H9 (cell line): ENCODE results near the gene ARMC5. TPM values are rescaled to one million over a fixed set of nuclear protein-coding genes. Genes with fewer than 3 reads are reported as not detected.

Experiments
- DNase-seq: peaks from one replicate; pipeline ENCODE4 v3.0.0-alpha.2; 2017
- H2AFZ ChIP-seq: one replicate; pipeline ENCODE4 v1.6.1; 2013; ENCODE audit warnings: mild to moderate bottlenecking, low read length, control low read depth, moderate library complexity
- H2AK5ac ChIP-seq: 2 replicates; pipeline ENCODE4 v1.6.1; 2013; ENCODE audit warnings: low read length, control low read depth, mixed read lengths; ENCODE audit not compliant: insufficient read length
- H2BK120ac ChIP-seq: one replicate; pipeline ENCODE4 v1.6.1; 2013; ENCODE audit warnings: low read depth, mild to moderate bottlenecking, low read length, control low read depth, inconsistent platforms; ENCODE audit not compliant: poor library complexity, severe bottlenecking
- H2BK12ac ChIP-seq: 2 replicates; pipeline ENCODE4 v1.6.1; 2013; ENCODE audit warnings: low read length, control low read depth, mixed read lengths, low read depth; ENCODE audit not compliant: insufficient read length
- H2BK15ac ChIP-seq: 2 replicates; pipeline ENCODE4 v1.6.1; 2013; ENCODE audit warnings: low read depth, low read length, control low read depth
- H2BK20ac ChIP-seq: one replicate; pipeline ENCODE4 v1.6.1; 2013; ENCODE audit warnings: low read depth, mild to moderate bottlenecking, low read length, control low read depth, inconsistent platforms; ENCODE audit not compliant: poor library complexity, severe bottlenecking
- H2BK5ac ChIP-seq: 2 replicates; pipeline ENCODE4 v1.6.1; 2013; ENCODE audit warnings: low read length, control low read depth, mixed read lengths; ENCODE audit not compliant: insufficient read length
- H3K14ac ChIP-seq: 2 replicates; pipeline ENCODE4 v1.6.1; 2013; ENCODE audit warnings: low read length, control low read depth; ENCODE audit not compliant: insufficient read depth
- H3K18ac ChIP-seq: 2 replicates; pipeline ENCODE4 v1.6.1; 2013; ENCODE audit warnings: low read depth, mild to moderate bottlenecking, mixed read lengths, low read length, control low read depth; ENCODE audit not compliant: insufficient read length
- H3K23ac ChIP-seq: 2 replicates; pipeline ENCODE4 v1.6.1; 2013; ENCODE audit warnings: low read length, control low read depth, mixed read lengths, low read depth; ENCODE audit not compliant: insufficient read length
- H3K23me2 ChIP-seq: 2 replicates; pipeline ENCODE4 v1.6.1; 2013; ENCODE audit warnings: low read depth, mild to moderate bottlenecking, mixed read lengths, low read length, control low read depth; ENCODE audit not compliant: insufficient read length, poor library complexity, severe bottlenecking
- H3K27ac ChIP-seq: 2 replicates; pipeline ENCODE4 v1.5.1; 2013; ENCODE audit warnings: low read length, control low read depth, mixed read lengths, low read depth; ENCODE audit not compliant: insufficient read length
- H3K27me3 ChIP-seq: 2 replicates; pipeline ENCODE4 v1.6.1; 2013; ENCODE audit warnings: low read length, control low read depth, inconsistent platforms; ENCODE audit not compliant: insufficient read depth
- H3K4ac ChIP-seq: 2 replicates; pipeline ENCODE4 v1.6.1; 2013; ENCODE audit warnings: low read depth, mild to moderate bottlenecking, control low read depth, inconsistent platforms, low read length, moderate library complexity
- H3K4me1 ChIP-seq: 2 replicates; pipeline ENCODE4 v1.6.1; 2013; ENCODE audit warnings: low read length, control low read depth, inconsistent platforms; ENCODE audit not compliant: insufficient read depth
- H3K4me2 ChIP-seq: 2 replicates; pipeline ENCODE4 v1.6.1; 2013; ENCODE audit warnings: low read length, control low read depth, mixed read lengths; ENCODE audit not compliant: insufficient read length, insufficient read depth
- H3K56ac ChIP-seq: 2 replicates; pipeline ENCODE4 v1.6.1; 2013; ENCODE audit warnings: low read depth, mild to moderate bottlenecking, mixed read lengths, low read length, control low read depth; ENCODE audit not compliant: insufficient read length
- H3K79me1 ChIP-seq: 2 replicates; pipeline ENCODE4 v1.6.1; 2013; ENCODE audit warnings: low read depth, mild to moderate bottlenecking, moderate library complexity, low read length, control low read depth, inconsistent platforms; ENCODE audit not compliant: insufficient read depth, poor library complexity, severe bottlenecking
- H3K79me2 ChIP-seq: 2 replicates; pipeline ENCODE4 v1.6.1; 2013; ENCODE audit warnings: low read length, control low read depth, inconsistent platforms; ENCODE audit not compliant: insufficient read depth
- H3K9ac ChIP-seq: 2 replicates; pipeline ENCODE4 v1.6.1; 2013; ENCODE audit warnings: low read length, control low read depth, mixed read lengths; ENCODE audit not compliant: insufficient read length; ENCODE audit errors: extremely low read depth
- H3K9me3 ChIP-seq: one replicate; pipeline ENCODE4 v1.6.1; 2013; ENCODE audit warnings: low read depth, low read length, inconsistent platforms; ENCODE audit not compliant: control insufficient read depth
- H3T11ph ChIP-seq: one replicate; pipeline ENCODE4 v1.6.1; 2013; ENCODE audit warnings: mild to moderate bottlenecking, low read length, control low read depth, inconsistent platforms
- H4K20me1 ChIP-seq: one replicate; pipeline ENCODE4 v1.6.1; 2013; ENCODE audit not compliant: control insufficient read depth, insufficient read length, insufficient read depth
- H4K5ac ChIP-seq: 2 replicates; pipeline ENCODE4 v1.6.1; 2013; ENCODE audit warnings: low read depth, mild to moderate bottlenecking, mixed read lengths, low read length, control low read depth; ENCODE audit not compliant: insufficient read length
- H4K8ac ChIP-seq: replicated peaks from 2 replicates; pipeline ENCODE4 v1.6.1; 2013; ENCODE audit warnings: low read length, control low read depth, mixed read lengths, low read depth; ENCODE audit not compliant: insufficient read length
- H4K91ac ChIP-seq: 2 replicates; pipeline ENCODE4 v1.6.1; 2013; ENCODE audit warnings: low read depth, mild to moderate bottlenecking, moderate library complexity, mixed read lengths, low read length, control low read depth; ENCODE audit not compliant: insufficient read length
- H3K27ac Mint-ChIP-seq, 3 experiments: 2 replicates in 2 of 3; 3 replicates in 1 of 3; pipeline ENCODE4 v1.8.0; 2020 to 2021; ENCODE audit warnings: mixed read lengths in 3 of 3, mild to moderate bottlenecking in 1 of 3, moderate library complexity in 1 of 3
- H3K27me3 Mint-ChIP-seq: 2 replicates; pipeline ENCODE4 v1.8.0; 2021; ENCODE audit warnings: low read depth, mild to moderate bottlenecking, moderate library complexity, mixed read lengths
- H3K36me3 Mint-ChIP-seq, 3 experiments: 2 replicates in 2 of 3; 3 replicates in 1 of 3; pipeline ENCODE4 v1.8.0; 2020 to 2021; ENCODE audit warnings: low read depth in 3 of 3, mixed read lengths in 3 of 3; ENCODE audit not compliant: insufficient read depth in 1 of 3
- H3K4me1 Mint-ChIP-seq, 2 experiments: 2 replicates each; pipeline ENCODE4 v1.8.0; 2020; ENCODE audit warnings: mixed read lengths in 2 of 2
- H3K4me3 Mint-ChIP-seq, 2 experiments: 2 replicates in 1 of 2; 3 replicates in 1 of 2; pipeline ENCODE4 v1.8.0; 2020 to 2021; ENCODE audit warnings: mild to moderate bottlenecking in 2 of 2, mixed read lengths in 2 of 2, moderate library complexity in 1 of 2
- H3K9me3 Mint-ChIP-seq, 2 experiments: 2 replicates in 1 of 2; 3 replicates in 1 of 2; pipeline ENCODE4 v1.8.0; 2020; ENCODE audit warnings: mild to moderate bottlenecking in 2 of 2, mixed read lengths in 2 of 2, moderate library complexity in 1 of 2
- WGBS: extraction: QIAGEN DNeasy Blood & Tissue Kit; methylation state at CpG from one replicate; pipeline ENCODE4 v1.1.7; 2013; ENCODE audit warnings: missing lambda C conversion rate, low lambda C conversion rate, mixed read lengths; ENCODE audit not compliant: insufficient read length; ENCODE audit errors: extremely low coverage; 5-methylcytosine and 5-hydroxymethylcytosine counted together
- total RNA-seq: library from RNA; stranded (reverse); gene quantifications from 2 replicates; pipeline ENCODE4 v1.2.1, GENCODE V29; 2021
- TF ChIP-seq, protein P1 (sequence below): fragments of 200-600 bp; sonication (generic); conservative IDR thresholded peaks from 3 replicates; pipeline ENCODE4 v1.8.0; 2021; ENCODE audit warnings: antibody characterized with exemption, mild to moderate bottlenecking

Gene ARMC5
- total RNA-seq, 1 experiment from 2014 or later = 18.7 TPM

GRCh38 chr16:31413381-31413780 is 45.9 kb upstream of the ARMC5 start:
- Histone ChIP-seq H3K23me2 (no peaks in the 10 kb centered on the region), H3K79me1 (no peaks in the 10 kb centered on the region), H2AK5ac (no peak overlapping the region), H2BK120ac (no peak overlapping the region), H3K79me2 (no peaks in the 10 kb centered on the region), H3K4ac (no peak overlapping the region), H2BK15ac (no peak overlapping the region), H3K27me3 (no peaks in the 10 kb centered on the region), H3K23ac (no peak overlapping the region), H4K8ac (no peak overlapping the region), H4K20me1 (no peaks in the 10 kb centered on the region), H3K4me2 (no peak overlapping the region), H2BK12ac (no peak overlapping the region), H4K91ac (no peak overlapping the region), H3K27ac (no peak overlapping the region), H3K18ac (no peak overlapping the region), H3K9me3 (no peaks in the 10 kb centered on the region), H3K9ac (no peak overlapping the region), H2BK20ac (no peak overlapping the region), H2AFZ (no peak overlapping the region), H4K5ac (no peak overlapping the region), H3K4me1 (no peaks in the 10 kb centered on the region), H3K56ac (no peak overlapping the region), H3K14ac (no peak overlapping the region), H2BK5ac (no peak overlapping the region), H3T11ph (no peak overlapping the region)
- Mint-ChIP-seq H3K36me3 (no peaks in the 10 kb centered on the region), H3K9me3 (peaks cover 2 to 4% of the 10 kb centered on the region in 2 experiments; a peak in 3 of 5 replicates), H3K4me3 (no peak overlapping the region), H3K27me3 (peaks cover 37% of the 10 kb centered on the region), H3K27ac (0 out of 7 replicates have a peak overlapping the region, but pooled peaks of 1 of the 3 experiments have one; percentile 11), H3K4me1 (peaks cover 6% of the 10 kb centered on the region in 2 experiments; a peak in 3 of 4 replicates)
- WGBS = no CpG with 5 or more reads among the region's 5 CpGs
- DNase-seq = no peak
- TF ChIP-seq, protein P1, sequence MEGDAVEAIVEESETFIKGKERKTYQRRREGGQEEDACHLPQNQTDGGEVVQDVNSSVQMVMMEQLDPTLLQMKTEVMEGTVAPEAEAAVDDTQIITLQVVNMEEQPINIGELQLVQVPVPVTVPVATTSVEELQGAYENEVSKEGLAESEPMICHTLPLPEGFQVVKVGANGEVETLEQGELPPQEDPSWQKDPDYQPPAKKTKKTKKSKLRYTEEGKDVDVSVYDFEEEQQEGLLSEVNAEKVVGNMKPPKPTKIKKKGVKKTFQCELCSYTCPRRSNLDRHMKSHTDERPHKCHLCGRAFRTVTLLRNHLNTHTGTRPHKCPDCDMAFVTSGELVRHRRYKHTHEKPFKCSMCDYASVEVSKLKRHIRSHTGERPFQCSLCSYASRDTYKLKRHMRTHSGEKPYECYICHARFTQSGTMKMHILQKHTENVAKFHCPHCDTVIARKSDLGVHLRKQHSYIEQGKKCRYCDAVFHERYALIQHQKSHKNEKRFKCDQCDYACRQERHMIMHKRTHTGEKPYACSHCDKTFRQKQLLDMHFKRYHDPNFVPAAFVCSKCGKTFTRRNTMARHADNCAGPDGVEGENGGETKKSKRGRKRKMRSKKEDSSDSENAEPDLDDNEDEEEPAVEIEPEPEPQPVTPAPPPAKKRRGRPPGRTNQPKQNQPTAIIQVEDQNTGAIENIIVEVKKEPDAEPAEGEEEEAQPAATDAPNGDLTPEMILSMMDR = no peak
